Measurements from ENCODE around the gene ZNF564.
A peak's percentile ranks its signal among the peaks of the same experiment; 100 is the strongest.
"Not testable (repeated sequence)": the region's sequence is repeated elsewhere in the genome, so short reads cannot be mapped to it uniquely, and the experiment has no call there.

Gene ZNF564

DNA sequence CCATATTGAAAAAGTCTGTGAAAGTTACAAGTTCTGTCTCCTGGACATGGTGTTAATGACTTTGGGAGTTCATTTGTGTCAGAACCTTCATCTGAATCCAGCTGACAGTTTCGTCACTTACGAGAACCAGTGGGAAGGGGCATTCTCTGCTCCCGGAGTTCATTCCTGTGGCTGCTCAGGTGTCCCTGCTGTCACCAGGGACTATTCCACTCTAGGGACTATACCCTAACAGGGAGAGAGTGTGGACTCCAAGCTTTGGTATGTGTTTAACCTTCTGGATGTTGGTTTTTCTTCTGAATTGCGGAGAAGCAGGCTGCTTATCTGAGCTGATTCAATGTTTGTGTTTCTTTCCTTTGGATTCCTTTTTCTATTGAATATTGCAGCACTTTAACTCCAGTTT lies 54.2 kb downstream of the ZNF564 start:
- no peak for DNase-seq (ENCODE audit: low spot score)

DNA sequence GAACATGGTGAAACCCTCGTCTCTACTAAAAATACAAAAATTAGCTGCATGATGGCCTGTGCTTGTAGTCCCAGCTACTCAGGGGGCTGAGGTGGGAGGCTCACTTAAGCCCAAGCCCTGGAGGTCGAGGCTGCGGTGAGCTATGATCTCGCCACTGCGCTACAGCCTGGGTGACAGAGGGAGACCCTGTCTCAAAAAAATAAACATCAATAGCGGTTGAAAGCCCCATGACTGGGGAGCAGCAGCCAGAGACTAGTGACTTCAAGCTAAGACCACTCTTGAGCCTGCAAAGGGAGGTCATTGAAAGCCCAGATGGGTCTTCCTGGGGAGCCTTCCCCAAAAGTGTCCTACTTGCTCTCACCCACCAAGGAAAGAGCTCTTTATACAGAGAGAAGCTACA lies 54.8 kb downstream of the ZNF564 start:
- no peak for DNase-seq (ENCODE audit: low spot score)

DNA sequence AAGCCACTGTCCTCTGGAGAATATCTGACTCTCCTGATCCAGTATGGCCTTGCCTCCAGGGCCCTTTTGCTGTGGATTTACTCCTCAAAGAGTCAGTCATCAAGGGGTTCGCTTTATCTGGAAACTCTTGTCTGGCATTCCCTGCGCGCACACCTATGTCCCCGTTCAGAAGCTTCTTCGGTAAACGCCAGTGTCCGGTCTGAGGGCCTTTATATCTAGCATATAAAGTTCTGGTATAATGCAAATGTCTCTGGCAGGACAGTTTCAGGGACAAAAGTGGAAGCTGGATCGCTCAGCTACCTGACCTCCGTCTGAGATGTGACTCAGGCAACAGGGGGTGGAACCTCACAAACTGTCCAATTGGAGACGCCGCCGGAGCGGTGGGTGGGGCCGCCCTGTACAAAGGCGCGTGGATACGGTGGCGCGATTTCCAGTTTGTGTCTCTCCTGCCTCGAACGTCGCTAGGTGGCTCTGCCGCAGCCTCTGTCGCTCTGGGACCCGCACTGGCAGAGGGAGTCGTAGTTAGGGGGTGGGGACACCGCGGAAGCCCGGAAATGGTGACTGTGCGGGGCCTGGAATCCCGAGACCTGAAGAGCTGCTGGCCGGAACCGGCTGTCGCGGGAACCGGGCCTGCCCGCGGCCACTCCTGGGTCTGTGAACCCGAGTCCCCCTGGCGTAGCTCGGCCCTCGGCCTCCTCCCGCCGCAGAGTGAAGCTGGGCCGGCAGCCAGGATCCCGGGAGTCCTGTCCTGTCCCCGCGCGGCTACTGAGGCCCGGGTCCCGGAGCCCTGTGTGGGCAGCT lies 56.1 kb downstream of the ZNF564 start:
- peak; percentile 92 for DNase-seq (ENCODE audit: low spot score)

DNA sequence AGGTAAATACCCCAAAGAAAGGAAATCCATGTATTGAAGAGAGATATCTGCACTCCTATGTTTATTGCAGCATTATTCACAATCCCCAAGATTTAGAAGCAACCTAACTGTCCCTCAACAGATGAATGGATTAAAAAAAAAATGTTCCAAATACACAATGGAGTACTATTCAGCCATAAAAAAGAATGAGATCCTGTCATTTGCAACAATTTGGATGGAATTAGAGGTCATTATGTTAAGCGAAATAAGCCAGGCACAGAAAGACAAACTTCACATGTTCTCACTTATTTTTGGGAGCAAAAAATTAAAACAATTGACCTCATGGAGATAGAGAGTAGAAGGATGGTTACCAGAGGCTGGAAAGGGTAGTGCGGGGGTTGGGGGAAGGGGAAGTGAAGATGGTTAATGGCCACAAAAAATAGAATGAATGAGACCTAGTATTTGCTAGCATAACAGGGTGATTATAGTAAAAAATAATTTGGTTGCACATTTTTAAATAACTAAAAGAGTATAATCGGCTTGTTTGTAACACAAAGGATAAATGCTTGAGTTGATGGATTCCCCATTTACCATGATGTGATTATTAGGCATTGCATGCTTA lies 56.9 kb downstream of the ZNF564 start:
- no peak for DNase-seq (ENCODE audit: low spot score)

DNA sequence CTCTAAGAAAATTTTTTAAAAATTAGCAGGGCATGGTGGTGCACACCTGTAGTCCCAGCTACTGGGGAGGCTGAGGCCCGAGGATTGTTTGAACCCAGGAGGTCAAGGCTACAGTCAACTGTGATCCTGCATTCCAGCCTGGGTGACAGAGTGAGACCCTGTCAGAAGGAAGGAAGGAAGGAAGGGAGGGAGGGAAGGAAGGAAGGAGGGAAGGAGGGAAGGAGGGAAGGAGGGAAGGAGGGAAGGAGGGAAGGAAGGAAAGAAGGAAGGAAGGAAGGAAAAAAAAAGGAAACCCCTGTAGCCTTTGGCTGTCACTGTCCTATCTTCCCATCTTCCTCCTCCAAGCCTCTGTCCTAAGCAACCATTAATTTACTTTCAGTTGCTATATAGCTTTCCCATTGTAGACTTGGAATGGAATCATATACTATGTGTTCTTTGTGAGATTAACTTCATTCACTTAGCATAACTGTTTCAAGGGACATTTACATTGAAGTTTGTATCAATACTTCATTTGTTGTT lies 65.0 kb downstream of the ZNF564 start:
- DNase-seq (ENCODE audit: low spot score), result not testable (repeated sequence)

DNA sequence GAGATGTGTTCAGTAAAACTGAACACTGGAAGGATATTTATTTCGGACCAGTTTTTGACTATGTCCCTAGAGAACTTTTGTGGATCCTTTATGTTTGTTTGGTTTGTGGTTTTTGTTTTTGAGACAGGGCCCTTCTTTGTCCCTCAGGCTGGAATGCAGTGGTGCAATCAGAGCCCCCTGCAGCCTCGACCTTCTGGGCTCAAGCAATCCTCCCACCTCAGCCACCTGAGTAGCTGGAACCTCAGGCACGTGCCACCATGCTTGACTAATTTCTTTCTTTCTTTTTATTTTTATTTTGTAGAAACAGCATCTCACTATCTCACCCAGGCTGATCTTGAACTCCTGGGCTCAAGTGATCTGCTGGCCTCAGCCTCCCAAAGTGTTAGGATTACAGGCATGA lies 65.7 kb downstream of the ZNF564 start:
- DNase-seq (ENCODE audit: low spot score), result no peak

DNA sequence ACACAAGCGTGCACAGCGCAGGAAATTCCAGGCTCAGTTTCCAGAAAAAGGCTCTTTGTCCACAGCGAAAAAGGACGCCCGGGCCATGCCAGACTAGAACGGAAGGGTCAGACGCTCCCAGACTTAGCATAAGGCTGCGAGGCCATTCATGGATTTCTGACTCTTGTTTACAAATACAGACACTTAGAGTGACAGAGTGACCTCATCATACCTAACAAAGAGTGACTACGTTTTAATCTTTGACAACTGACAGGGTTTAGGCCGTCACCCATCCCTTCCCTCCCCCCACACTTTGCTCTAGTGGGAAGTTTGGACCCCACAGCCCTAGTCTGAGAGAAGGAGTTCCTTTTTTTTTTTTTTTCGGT lies 66.2 kb downstream of the ZNF564 start:
- no peak for DNase-seq (ENCODE audit: low spot score)

DNA sequence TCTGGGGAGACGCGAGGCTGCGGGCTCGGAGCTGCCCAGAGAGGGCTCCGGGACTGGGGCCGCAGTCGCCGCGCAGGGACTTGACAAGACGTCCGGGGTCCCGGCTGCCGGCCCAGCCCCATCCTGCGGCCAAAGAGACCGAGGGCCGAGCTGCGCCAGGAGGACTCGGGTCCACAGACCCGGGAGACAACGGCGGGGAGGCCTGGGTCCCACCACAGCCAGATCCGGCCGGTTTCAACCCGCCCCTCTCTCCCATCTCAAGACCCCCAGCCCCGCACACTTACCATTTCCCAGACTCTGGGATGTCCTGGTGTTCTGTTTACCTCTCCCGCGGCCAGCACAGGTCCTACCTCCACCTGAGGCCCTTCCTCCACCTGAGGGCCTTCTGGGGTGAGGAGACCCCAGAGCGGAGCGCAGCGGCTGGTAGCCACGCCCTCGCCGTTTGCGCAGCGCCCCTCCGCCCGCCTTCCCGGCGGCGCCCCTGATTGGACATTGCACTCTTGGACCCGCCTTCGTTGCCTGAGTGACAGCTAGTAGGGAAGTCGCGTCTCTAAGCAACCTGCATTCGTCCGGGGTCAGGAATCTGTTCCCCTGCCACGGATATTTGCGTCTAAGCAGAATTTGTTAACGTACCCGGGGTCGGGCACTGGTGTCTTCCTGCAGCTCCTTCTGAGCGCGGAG lies 66.8 kb downstream of the ZNF564 start, which contains the start of gene ZNF709:
Gene ZNF709 (minus strand): TSS at position 446 of the 681 bp plus-strand sequence. CDS start 159 bp downstream, at position 287.
- peak; percentile 92 for DNase-seq (ENCODE audit: low spot score)

DNA sequence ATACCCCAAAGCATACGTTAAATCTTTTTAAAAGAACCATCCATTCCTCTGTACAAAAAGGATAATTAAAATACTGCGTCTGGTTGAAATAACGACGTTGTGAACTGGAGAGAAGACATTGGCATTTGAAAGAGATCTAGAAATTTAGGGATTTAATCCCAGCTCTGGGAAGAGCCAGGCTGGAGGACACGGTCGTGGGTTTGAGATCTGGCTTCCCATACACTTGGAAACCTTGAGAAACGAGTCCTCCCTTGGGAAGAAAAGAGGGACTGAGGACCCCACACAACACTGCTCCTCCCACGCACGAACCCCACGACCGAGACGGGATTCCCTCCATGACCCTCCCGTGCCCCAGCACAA lies 67.3 kb downstream of the ZNF564 start:
- no peak for DNase-seq (ENCODE audit: low spot score)

DNA sequence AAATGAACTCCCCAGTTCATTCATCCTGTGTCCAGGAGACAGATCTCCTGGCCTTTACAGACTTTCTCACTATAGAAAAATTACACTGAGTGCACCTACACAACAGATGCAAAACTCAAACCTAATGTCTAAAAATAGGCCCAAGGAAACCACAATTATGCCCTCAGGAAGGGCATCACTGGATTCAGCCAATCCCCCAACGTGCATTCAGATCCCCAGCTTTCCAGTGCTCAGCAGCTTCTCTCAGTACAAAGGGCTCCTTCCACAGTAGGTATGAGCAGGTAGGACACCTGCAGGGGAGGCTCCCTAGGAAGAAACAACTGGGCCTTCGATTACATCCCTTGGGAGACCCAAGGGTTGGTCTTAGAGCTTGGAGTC lies 68.8 kb downstream of the ZNF564 start:
- DNase-seq (ENCODE audit: low spot score), result no peak

DNA sequence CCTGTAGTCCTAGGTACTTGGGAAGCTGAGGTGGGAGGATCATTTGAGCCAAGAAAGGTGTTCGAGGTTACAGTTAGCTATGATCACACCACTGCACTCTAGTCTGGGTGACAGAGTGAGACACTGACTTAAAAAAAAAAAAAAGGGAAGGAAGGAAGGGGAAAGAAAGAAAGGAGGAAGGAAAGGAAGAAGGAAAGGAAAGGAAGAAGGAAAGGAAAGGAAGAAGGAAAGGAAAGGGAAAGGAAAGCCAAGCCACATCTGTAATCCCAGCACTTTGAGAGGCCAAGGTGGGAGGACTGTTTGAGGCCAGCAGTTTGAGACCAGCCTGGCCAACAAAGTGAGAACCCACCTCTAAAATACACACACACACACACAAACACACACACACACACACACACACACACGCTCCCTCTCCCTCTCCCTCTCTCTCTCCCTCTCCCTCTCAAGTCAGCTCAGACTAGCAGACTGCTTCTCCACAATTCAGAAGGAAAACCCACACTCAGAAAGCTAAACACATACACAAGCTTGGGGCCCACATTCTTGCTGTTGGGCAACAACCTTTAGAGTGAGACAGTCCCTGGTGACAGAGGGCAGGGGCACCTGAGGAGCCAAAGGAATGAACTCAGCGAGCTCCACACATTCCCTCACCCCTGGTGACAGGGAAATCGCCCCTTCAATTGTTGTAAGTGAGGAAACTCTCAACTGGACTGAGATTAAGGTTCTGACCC lies 69.3 kb downstream of the ZNF564 start:
- no peak for DNase-seq (ENCODE audit: low spot score)

DNA sequence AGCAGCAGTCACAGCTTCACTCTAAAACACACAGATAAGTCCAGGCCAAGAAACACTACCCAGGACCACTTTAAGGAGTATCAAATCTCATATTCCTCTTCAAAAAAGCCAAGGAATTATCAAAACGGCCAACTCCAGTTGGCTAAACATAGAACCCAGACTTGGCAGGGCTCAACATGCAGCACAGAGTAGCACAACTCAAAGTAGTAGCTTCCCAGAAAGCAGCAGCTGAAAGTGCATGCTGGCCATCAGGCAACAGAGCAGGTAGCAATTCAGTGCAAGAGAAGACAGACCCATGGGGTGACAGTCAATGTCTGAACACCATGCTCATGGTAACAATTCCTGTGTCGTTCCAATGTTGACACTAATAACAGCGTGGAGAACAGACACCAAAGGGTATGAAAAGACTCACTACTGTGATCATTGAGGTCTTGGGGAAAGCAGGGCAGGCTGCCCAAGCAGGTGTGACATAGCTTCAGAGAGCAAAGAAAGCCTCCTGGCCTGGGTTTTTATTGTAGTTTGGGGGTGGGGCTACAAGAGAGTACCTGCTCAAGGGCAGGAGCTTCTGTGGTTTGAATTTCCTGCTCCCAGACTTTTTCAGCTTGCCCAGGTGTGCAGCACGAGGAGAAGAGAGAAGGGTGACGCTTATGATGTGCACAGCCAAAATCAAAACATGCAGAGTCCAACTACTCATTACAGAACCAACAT lies 72.9 kb downstream of the ZNF564 start:
- DNase-seq (ENCODE audit: low spot score), result no peak

Data from germinal center (tissue), 1 donor.